Activated CD4-positive, alpha-beta T cell treated with anti-CD3 and anti-CD28 coated beads, Interleukin-2, amount 50 U/mL, for 1 hour (primary cell): ENCODE data around the gene CLSTN1.
"Not testable (repeated sequence)": the region's sequence is repeated elsewhere in the genome, so short reads cannot be mapped to it uniquely, and the experiment has no call there.

Experiments used
- DNase-seq: peaks from one replicate; pipeline ENCODE4 v3.0.0-alpha.2; 2020

Gene CLSTN1

DNA sequence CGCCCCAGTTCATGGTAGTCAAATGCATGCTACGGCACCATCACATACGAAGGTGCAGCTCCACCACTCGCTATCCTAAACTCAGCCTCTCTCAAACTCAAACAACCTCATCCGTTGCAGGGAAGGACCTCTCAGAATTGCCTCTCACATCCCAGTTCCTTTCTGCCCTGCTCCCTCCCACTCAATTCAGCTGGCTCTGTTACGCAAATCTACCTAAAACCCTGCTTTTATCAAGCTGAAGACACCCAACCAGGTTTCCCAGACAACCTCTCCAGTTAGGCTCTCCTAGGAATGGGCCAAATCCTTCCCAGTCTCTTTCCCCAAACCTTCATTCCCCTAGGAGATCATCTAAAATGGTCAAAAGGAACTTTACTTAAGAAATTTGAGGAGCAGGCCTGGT, 62.9 kb downstream of the CLSTN1 start:
- no peak for DNase-seq

DNA sequence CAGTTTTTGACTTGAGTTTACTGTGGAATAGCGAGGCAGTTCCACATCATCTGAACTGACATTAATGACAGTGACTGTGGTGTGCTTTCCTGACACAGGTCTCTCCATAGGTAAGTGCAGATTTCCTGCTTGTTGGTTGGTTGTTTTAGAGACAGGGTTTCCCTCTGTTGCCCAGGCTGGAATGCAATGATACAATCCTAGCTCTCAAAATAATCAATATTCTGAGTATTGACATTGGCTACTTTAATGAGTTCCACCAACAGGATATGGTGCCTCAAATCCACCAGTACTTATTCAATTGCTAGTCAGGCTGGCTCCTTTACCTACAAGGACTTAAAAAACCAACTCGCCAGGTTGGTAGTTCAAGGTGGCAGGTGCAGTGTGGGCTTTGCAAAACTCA, 63.8 kb downstream of the CLSTN1 start:
- DNase-seq: no peak

DNA sequence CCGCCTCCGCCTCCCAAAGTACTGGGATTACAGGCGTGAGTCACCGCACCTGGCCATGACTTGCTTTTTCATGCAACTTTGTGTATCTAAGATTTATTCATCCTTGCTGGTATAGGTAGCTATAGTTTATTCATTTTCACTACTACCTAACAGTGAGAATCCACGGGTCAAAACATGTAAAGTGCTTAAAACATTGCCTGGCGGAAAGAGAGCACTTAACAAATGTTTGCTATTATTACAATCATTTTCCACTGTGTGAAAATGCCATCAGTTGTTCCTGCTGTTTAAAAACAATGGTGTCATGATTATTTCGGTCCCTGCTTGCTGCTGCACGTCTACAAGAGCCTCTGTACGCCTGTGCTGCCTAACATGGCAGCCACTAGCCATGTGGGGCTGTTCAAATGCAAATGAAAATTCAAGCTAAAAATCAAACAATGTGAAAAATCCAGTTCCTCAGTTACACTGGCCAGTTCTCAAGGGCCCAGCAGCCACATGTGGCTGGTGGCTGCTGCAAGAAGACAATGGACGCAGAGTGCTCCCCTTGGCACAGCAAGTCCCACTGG, 65.1 kb downstream of the CLSTN1 start:
- no peak for DNase-seq

DNA sequence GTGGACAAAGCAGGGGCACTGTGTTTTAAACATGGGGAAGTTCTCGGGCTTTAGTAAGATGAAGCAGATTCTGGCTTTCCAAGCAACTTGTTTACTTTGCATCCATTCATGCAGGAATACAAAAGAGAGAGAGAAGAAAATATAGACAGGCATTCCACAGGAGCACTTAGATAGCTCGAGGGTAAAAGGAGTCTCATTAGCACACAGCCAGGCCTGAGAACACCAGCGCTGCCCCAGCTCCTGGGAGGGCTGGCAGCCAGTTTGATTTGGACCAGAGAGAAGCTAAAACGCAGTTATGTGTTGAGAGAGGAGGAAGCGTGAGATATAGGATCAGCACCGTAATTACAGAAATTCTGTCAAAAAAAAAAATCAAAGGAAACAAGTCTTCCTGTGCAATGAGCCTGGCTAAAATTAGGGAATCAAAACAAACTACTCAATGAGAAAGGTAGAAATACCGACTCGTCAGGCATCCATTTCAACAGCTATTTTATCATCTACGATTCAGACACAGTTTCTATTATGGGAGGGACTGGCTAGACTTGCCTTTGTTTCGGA, 68.2 kb downstream of the CLSTN1 start:
- no peak for DNase-seq

DNA sequence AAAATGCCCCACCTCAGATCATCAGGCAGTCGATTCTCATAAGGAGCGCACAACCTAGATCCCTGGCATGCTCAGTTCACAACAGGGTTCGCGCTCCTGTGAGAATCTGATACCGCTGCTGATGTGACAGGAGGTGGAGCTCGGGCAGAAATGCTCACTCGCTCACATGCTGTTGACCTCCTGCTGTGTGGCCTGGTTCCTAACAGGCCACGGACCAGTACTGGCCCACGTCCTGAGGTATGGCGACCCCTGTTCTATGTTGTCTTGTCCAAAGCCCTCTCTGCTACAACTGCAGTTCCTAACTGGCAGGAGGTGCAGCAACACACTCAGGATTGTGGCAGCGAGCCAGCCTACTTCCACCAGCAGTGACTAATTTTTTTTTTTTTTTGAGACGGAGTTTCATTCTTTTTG, 70.6 kb downstream of the CLSTN1 start:
- no peak for DNase-seq

DNA sequence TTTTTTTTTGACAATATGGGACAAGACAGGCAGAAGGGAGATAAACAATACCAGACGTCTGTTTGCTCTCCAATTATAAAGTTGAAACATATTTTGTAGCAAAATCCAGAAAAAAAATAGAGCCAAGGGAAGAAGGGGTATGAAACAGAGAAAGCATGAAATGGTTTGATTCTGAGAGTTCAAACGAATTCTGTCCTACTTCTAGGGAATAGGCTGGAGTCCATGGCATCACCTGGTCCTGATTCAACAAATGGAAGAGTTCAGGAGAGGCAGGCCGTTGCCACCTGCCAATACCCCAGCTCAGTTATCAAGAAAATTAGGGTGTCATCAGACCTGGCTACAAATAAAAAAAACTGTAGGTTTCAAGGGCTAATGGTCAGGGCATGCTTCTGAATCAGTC, 71.8 kb downstream of the CLSTN1 start:
- DNase-seq: no peak

DNA sequence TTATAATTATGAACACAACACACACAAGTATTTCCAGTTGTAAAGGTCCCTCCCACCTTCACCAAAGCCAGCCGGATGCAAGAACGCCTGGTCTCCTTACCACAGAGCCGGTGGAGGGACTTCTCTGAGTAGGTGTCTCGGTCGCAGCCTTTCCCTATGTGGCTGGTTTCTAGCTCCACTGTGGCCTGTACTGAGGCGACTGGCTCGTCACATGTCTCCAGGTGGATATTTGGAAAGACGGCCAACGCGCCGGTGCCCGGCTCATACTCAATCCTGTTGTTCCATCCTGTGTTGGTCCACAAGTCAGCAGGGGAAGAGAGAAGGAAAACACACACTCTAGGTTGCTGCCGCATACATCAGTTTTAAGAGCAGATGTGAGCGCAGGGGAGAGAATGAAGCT, 74.4 kb downstream of the CLSTN1 start:
- no peak for DNase-seq

DNA sequence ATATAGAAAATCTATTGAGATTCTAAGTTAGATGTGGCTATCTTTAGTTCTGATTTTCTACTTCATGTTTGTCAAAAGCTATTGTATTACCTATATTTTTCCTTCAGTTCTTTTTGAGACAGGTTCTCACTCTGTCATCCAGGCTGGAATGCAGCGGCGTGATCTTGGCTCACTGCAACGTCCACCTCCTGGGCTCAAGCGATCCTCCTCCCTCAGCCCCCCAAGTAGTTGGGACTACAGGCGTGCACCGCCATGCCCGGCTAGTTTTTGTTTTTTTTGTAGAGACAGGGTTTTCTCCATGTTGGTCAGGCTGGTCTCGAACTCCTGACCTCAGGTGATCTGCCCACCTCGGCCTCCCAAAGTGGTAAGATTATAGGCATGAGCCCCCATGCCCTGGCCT, 75.4 kb downstream of the CLSTN1 start:
- not testable (repeated sequence) for DNase-seq

DNA sequence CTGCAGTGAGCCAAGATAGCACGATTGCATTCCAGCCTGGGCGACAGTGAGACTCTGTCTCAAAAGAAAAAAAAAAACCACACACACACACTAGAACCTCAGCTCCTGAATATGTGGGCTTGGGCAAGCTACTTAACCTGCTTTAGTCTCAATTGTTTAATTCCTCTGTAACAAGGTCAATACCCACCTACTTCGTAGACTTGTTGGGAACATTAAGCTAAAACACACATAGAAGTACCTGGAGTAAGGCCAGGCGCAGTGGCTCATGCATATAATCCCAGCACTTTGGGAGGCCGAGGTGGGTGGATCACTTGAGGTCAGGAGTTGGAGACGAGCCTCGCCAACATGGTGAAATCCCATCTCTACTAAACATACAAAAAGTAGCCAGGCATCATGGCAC, 77.1 kb downstream of the CLSTN1 start:
- no peak for DNase-seq

DNA sequence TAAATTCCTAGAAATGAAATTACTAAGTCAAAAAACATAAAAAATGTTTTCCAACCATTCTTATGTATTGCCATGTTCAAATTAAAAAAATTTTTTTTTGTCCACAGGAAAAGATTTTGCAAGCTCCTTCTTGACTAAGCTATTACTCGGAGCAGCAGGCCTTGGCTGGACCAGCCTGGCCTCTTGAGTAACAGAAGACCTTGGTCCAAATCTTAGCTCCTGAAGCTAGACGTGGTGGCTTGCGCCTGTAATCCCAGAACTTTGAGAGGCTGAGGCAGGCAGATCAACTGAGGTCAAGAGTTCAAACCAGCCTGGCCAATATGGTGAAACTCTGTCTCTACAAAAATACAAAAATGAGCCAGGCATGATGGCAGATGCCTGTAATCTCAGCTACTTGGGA, 77.6 kb downstream of the CLSTN1 start:
- DNase-seq: no peak

DNA sequence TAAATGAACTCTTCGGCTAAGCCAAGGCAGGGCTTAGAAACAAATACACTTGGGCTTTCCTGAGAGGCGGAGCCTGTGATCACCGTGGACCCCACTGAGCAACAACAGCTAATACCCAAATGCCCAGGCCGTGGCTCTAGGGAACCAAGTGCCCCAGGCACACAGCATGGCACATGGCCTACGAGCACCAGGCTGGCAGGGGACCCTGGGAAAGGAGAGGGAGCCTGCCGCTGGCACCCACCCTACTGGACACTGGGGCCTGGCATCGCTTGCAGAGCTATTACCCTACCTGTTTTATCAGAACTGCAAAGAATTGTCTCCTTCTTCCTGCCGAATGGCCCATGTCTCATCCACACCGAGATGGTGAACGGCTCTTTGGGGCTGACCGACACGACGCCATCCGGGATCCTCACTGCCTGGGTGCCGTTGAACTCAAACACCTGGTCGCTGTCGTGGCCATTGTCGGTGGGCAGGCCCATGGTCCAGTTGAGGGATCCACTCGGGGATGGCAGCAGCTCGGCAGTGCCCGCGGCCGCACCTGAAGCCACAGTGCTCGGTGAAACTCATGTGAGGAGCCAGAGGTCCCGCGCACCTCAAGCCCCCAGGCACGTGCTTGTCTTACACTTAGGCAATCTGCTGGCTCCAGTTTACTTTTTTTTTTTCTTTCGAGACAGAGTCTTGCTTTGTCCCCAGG, 79.5 kb downstream of the CLSTN1 start:
- no peak for DNase-seq

DNA sequence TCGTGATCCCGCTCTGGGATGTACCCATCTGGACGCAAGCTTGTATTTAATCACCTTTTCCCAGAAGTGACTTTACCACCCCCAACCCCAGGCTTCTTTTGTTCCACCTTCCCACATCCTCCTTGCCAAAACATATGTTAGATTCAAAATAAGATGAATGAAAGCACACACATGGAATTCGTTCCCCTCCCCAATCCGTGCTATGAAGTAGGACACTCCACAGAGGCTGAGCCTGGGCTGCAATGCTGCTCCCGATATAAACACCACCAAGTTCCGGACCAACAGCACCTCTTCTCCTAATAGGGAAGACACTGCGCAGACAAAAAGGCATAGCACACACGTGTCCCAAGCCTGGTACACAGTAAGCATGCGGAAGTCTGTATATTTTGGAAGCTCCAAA, 86.1 kb downstream of the CLSTN1 start:
- no peak for DNase-seq

DNA sequence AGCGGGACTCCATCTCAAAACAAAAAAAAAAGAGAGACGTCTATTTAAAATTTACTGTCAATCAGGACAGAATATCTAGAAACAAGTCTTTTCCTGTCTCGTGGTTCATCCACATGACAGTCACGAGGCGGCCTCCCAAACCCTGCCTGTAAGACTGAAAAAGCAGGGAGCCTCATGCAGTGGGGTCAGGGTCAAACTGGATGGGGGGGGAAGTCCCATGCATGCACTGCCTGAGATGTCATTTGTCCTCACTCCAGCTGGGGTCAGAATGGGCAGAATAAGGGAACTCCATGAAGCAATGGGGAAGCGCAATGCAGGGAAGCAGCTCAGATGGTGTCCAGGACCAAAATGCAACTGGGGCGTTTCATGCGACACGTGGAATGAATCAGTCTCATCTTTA, 86.7 kb downstream of the CLSTN1 start:
- no peak for DNase-seq

DNA sequence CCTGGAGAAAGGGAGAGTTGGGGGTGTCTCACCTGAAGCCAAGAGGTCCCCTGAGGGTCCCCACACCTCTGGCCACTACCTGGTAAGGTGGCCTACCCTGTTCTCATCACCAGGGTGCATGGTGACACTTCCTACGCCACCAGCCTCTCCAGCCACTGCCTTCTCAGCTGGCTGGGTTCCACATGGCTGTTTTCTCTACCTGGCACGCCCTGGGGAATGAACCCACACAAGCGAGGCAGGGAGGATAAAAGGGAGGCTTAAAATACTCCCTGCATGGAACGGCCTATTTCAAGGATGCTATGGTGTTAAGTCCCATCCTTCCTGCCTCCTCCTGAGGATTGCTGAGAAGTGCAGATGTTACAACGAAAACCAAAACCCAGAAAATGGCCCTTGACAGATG, 87.5 kb downstream of the CLSTN1 start:
- no peak for DNase-seq

DNA sequence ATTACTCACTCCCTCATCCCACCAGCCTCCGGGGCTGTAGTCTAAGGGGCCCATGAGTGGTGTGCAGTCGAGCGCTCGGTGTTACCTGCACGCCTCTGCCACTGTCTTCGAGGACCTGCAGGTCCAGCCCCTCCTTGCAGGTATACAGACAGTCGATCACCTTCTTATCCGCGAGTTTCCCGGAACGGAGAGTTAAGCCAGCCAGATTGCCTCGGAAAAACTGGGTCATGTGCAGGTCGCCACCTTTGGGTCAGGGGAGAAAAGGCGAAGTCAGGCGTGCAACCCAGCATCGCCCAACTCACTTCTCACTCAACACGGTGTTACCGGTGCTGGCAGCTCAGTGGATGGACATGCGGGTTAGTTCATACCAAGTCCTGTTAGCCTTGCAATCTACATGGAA, 88.0 kb downstream of the CLSTN1 start:
- DNase-seq: no peak

DNA sequence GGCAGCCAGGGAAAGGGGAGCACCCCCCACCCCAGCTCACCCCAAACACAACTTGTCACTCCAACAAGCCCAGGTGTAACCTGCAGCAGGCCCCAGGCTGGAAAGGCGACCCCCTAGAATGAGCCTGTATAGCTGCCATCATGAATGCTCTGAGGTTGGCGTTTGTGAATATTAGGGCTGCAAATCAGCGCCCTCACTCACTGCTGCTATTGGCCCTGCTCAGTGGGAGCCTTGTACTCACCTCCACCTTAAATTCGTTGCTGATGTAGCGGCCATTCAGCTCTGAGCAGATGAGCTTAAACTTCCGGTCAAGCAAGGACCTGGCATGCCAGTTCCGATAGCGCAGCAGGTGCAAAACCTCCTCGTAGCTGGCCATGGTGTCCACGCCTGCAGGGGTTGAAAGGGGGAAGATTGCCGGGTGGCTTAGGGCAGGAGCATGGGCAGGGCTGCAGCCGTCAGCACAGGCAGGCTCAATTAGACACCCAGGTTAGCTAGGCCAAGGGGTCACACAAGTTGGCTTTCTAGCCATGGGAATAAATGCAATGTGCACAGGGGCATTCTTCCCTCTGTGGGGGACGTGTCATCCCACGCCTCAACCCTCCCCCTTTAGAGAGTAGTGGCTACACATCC, 90.5 kb downstream of the CLSTN1 start:
- no peak for DNase-seq

DNA sequence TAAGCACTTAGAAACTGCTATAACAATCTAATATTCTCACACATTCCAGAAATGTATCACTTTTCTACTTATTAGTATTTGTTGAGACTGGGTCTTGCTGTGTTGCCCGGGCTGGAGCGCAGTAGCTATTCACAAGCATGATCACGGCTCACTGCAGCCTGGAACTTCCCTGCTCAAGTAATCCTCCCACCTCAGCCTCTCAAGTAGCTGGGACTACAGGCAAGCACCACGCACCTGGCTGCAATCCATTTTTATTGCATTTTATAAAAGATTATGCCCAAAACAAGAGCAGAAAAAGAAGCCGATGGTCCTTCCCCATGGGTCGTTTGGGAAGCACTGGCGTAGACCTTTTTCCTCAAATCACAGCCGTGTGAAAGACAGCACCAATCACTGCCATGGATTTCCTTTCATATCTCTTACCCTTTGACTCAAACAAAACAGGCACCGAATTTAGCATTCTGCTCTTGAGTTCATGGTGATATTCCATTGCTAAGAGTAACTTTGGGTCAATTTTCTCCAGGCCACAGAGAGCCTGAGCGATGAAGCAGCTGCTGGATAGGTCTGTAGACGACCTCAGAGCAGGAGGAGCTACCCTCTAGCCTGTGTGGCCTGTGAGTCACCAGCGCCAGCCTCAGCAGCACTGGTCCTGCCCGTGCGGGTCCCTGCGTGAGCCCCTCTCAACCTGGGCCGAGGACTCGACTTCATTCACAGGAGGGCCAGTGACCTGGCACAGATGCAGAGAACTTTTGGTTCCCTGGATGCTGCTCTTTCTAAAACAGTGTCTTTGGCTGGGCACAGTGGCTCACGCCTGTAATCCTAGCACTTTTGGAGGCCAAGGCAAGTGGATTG, 91.4 kb downstream of the CLSTN1 start:
- no peak for DNase-seq

DNA sequence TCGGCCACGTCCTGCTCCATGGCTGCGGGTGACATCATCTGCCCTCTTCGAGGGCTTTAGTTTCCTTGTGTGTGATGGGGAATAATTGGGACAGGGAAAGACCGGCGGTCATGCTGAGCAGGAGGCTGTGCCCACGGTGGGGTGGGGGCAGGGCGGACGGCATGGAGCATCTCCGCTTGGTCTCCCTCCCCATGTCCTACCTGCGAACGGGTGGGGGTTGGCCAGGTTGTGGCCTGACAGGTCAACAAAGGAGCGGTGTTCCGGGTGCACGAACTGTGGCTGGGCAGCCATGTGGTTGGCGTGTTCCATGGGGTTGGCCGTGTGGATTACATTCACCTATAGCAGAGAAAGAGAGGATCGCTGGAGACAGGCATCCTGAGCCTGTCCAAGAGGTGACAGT, 92.2 kb downstream of the CLSTN1 start:
- DNase-seq: no peak

DNA sequence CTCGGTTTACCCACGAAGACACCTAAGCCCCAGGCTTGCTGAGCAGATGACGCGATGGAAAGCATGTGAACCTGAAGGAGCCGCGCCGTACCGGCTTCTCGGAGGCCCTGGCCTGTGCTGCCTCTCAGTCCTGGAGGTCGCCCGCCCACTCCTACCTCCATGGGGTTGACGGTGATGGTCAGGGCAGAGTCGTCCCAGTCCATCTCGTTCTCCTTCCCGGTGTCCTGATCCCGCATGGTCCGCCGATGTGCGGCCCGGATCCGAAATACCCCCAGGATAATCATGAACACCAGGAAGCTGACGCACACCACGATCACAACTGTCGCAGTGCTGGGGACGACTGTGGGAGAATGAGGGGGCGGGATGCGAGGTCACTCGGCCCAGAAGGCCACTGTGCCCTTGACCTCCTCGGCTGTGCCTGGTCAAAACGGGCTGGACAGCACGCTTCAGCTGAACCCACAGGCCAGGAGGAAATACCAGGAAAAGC, 92.7 kb downstream of the CLSTN1 start:
- no peak for DNase-seq

DNA sequence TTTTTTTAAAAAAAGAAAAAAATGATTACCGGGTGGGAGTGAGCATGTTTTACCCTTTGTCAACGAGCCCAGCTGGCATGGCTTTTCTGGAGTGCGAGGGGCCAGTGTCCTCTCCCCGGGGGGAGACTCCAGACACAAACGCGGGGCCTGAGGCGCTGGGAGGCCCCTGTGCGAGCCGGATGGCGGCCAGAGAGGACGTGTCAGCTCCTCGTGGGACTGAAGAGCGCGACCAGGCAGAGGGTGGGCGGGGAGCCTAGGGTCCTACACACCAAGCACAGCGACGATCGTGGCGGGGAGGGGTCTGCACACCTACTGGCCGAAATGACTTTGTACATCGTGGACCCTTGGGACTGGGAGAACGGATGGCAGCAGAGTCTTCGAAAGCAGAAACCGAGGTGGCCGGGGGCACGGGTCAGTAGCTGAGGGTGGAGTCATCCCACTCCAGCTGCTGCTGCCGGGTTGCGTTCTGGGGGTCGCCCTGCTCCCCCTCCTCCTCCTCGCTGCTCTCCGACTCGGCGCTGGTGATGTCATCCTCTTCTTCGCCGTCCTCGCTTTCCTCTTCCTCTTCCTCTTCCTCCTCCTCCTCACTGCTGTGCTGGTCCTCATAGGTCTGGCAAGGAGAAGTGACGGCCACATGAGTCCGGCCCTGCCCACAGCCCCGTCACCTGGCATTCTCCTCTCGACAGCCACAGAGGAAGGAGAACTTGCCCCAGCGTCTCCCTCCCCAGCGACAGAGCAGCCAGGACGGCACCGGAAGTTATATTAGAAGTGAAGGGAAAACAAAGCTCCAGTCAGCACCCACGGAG, 93.5 kb downstream of the CLSTN1 start:
- no peak for DNase-seq

DNA sequence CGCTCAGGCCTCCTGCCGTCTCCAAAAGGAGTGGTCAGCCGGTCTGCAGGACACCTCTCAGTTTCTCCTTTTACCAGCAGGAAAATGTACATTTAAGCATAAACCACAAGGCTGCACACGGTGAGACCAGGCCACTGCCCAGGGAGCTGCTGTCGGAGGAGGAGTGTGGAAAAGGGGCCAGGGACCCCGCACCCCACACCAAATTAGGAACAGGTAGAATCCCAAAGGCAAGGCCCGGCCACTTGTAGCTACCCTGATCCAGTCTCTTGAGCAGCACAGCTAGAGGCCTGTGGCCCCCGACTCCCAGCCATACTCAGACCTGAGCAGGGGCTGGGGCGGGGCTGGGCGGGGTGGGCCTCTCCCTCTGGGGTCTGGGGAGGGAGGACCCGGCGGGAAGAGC, 94.2 kb downstream of the CLSTN1 start:
- DNase-seq: no peak
